ENCODE data around the gene PAPPA2.

GRCh38 chr1:176773038-176773437, 310.1 kb downstream of the PAPPA2 start:
- TF ChIP-seq, protein P1, sequence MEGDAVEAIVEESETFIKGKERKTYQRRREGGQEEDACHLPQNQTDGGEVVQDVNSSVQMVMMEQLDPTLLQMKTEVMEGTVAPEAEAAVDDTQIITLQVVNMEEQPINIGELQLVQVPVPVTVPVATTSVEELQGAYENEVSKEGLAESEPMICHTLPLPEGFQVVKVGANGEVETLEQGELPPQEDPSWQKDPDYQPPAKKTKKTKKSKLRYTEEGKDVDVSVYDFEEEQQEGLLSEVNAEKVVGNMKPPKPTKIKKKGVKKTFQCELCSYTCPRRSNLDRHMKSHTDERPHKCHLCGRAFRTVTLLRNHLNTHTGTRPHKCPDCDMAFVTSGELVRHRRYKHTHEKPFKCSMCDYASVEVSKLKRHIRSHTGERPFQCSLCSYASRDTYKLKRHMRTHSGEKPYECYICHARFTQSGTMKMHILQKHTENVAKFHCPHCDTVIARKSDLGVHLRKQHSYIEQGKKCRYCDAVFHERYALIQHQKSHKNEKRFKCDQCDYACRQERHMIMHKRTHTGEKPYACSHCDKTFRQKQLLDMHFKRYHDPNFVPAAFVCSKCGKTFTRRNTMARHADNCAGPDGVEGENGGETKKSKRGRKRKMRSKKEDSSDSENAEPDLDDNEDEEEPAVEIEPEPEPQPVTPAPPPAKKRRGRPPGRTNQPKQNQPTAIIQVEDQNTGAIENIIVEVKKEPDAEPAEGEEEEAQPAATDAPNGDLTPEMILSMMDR (conservative IDR thresholded peaks at IDR 0.05; ENCODE audit: low read depth, low read length), result no peak
- TF ChIP-seq EZH2 (IDR thresholded peaks at IDR 0.05; ENCODE audit: borderline replicate concordance, low read depth, low read length, poor library complexity, severe bottlenecking), result no peak
